HT-29 (cell line): ENCODE measurements around the gene SWI5. TPM values are rescaled to one million over a fixed set of nuclear protein-coding genes. Genes with fewer than 3 reads are reported as not detected.

Experiments
- DNase-seq: peaks from one replicate; pipeline ENCODE4 v3.0.0-alpha.2; 2015; ENCODE audit warnings: low spot score
- total RNA-seq: library from RNA; depleted of rRNA; stranded (reverse); fragments of >200 nt; shearing (Covaris generic); gene quantifications from 2 replicates; pipeline ENCODE4 v1.2.3, GENCODE V29; 2014

Gene SWI5
- total RNA-seq, 1 experiment from 2014 or later, result 51.4 TPM

- no peak for DNase-seq
Observed at GRCh38 chr9:128251732-128252100, 24.4 kb upstream of the SWI5 start.

- no peak for DNase-seq
Observed at GRCh38 chr9:128252317-128253139, 23.5 kb upstream of the SWI5 start.

GRCh38 chr9:128253140-128253990 lies 22.7 kb upstream of the SWI5 start:
- DNase-seq, result no peak

GRCh38 chr9:128253991-128254346 lies 22.1 kb upstream of the SWI5 start:
- no peak for DNase-seq

GRCh38 chr9:128254362-128254761 lies 21.7 kb upstream of the SWI5 start:
- DNase-seq, result no peak

- peak; percentile 71 for DNase-seq
Observed at GRCh38 chr9:128254855-128255759, 21.0 kb upstream of the SWI5 start.

- no peak for DNase-seq
Observed at GRCh38 chr9:128257086-128257825, 18.8 kb upstream of the SWI5 start.

GRCh38 chr9:128257907-128258306 lies 18.2 kb upstream of the SWI5 start:
- no peak for DNase-seq

GRCh38 chr9:128258326-128258725 lies 17.8 kb upstream of the SWI5 start:
- no peak for DNase-seq

- DNase-seq, result no peak
Observed at GRCh38 chr9:128259156-128259555, 16.9 kb upstream of the SWI5 start.

GRCh38 chr9:128260340-128260739 lies 15.7 kb upstream of the SWI5 start:
- DNase-seq, result no peak

GRCh38 chr9:128262687-128263086 lies 13.4 kb upstream of the SWI5 start:
- no peak for DNase-seq

- no peak for DNase-seq
Observed at GRCh38 chr9:128265348-128265847, 10.7 kb upstream of the SWI5 start.

GRCh38 chr9:128266868-128267590 lies 9.0 kb upstream of the SWI5 start:
- no peak for DNase-seq

GRCh38 chr9:128271112-128271511 lies 5.0 kb upstream of the SWI5 start:
- DNase-seq, result peak; percentile 24

- no peak for DNase-seq
Observed at GRCh38 chr9:128271512-128271911, 4.6 kb upstream of the SWI5 start.

- DNase-seq, result no peak
Observed at GRCh38 chr9:128274245-128274644, 1.8 kb upstream of the SWI5 start.

GRCh38 chr9:128275198-128276007 lies 673 bp upstream of the SWI5 start, which contains the start of gene GOLGA2:
Gene GOLGA2, minus strand, starts transcription at chr9:128276007. Its CDS starts 31 bp downstream, at chr9:128275976.
- peak; percentile 34 for DNase-seq

- no peak for DNase-seq
Observed at GRCh38 chr9:128276574-128277270, 646 bp downstream of the SWI5 start.
